Right lobe of liver (tissue), 6 donors: Measurements from ENCODE around the gene CCSER1. TPM values are rescaled to one million over a fixed set of nuclear protein-coding genes. Genes with fewer than 3 reads are reported as not detected.
"Not testable (repeated sequence)": the region's sequence is repeated elsewhere in the genome, so short reads cannot be mapped to it uniquely, and the experiment has no call there.

Source experiments
- ATAC-seq, 4 donors: fragments of 200-7000 bp; cut with Tn5 transposase; one replicate each; pipeline ENCODE4 v1.9.1; 2020; ENCODE audit warnings: mild to moderate bottlenecking in 4 of 4, moderate library complexity in 4 of 4
- DNase-seq, 3 donors: peaks; one replicate each; pipeline ENCODE4 v3.0.0-alpha.2; 2020
- H3K27ac ChIP-seq, 3 donors: fragments of 200-600 bp; one replicate each; pipeline ENCODE4 v1.8.0; 2022
- H3K27me3 ChIP-seq, 2 donors: fragments of 200-600 bp; one replicate each; pipeline ENCODE4 v1.8.0; 2022
- H3K36me3 ChIP-seq, 4 donors: fragments of 200-600 bp; sonication (generic) in 1 of 4; one replicate each; pipeline versions ENCODE4 v1.5.1 to v1.8.0; 2017 to 2022; ENCODE audit warnings: control low read depth in 1 of 4
- H3K4me1 ChIP-seq, 4 donors: fragments of 200-600 bp; sonication (generic) in 1 of 4; one replicate each; pipeline versions ENCODE4 v1.5.1 to v1.8.0; 2017 to 2022; ENCODE audit warnings: control low read depth in 1 of 4
- H3K4me3 ChIP-seq, 3 donors: fragments of 200-600 bp; one replicate each; pipeline ENCODE4 v1.8.0; 2022
- H3K9me3 ChIP-seq, 4 donors: fragments of 200-600 bp; sonication (generic) in 1 of 4; one replicate each; pipeline versions ENCODE4 v1.5.1 to v1.8.0; 2017 to 2022; ENCODE audit warnings: control low read depth in 1 of 4
- CTCF ChIP-seq, 4 donors: fragments of 200-600 bp in 3 of 4; fragments of 450-650 bp in 1 of 4; IDR thresholded peaks; one replicate each; pipeline versions ENCODE4 v1.5.1 to v1.8.0; 2016 to 2022; ENCODE audit warnings: antibody characterized with exemption in 4 of 4, mild to moderate bottlenecking in 2 of 4
- POLR2A ChIP-seq: fragments of 450-650 bp; IDR thresholded peaks from one replicate; pipeline ENCODE4 v1.6.1; 2017; ENCODE audit warnings: antibody characterized with exemption, mild to moderate bottlenecking
- WGBS: methylation state at CpG from one replicate; pipeline ENCODE4 v1.1.6; 2018; ENCODE audit warnings: low coverage, low lambda C conversion rate; ENCODE audit not compliant: insufficient coverage; ENCODE audit errors: missing lambda C conversion rate; 5-methylcytosine and 5-hydroxymethylcytosine counted together
- intact Hi-C, 2 donors: fragments of 100-400 bp; cut with DNase I; formaldehyde crosslinking; loops; one replicate each; pipeline versions ENCODE4 v1.11.2 to v1.14.1; 2022
- total RNA-seq, 6 experiments: library from RNA; depleted of rRNA in 2 of 6; stranded (reverse); fragments of >200 nt in 2 of 6; fragmentation: NEBNext Ultra II Directional in 3 of 6; extraction: Animal tissue kit (Norgen Biotek cat#: 25700) in 3 of 6; gene quantifications; one replicate each; pipeline versions ENCODE4 v1.1.0 to v1.2.4, GENCODE V29; 2016 to 2023
- donor health status: DM: no; HTN: yes; CAD: no.
- donor health status: DM: no; HTN: no; CAD: no.
- donor health status: DM: no; HTN: no; CAD: no.
- donor health status: DM: no; HTN: yes; CAD: no.
- donor health status: DM: no; HTN: yes; CAD: no.

Gene CCSER1
- total RNA-seq, 6 experiments from 2014 or later: 0.15 to 1.00 (median 0.65) TPM

DNA sequence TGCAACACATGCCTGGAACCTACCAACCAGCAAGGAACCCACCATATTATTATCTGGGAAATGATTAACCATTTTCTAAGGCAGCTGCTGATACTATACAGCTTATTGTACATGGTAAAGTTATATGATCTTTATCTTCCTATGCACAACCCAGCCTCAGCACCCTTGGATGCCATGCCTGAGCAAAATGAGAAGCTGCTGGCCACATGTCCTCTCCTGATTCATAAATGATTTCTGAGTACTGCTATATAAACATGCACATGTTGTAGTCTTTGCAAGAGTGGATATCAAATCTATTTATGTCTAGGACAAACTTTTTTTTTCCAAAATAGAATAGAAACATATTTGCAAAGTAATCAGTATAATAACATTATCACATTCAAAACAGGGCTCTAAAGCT is 1043.6 kb downstream of the CCSER1 start:
- no peaks in the 10 kb centered on the region for H3K9me3 ChIP-seq
- no peak for TF ChIP-seq POLR2A
- TF ChIP-seq CTCF (IDR thresholded peaks at IDR 0.05): no peak
- no peaks in the 10 kb centered on the region for H3K36me3 ChIP-seq
- no peaks in the 10 kb centered on the region for H3K4me1 ChIP-seq
- ATAC-seq (no peak), DNase-seq (no peak)
- H3K27me3 ChIP-seq: no peaks in the 10 kb centered on the region
- H3K4me3 ChIP-seq: no peak overlapping the region
- H3K27ac ChIP-seq: no peak overlapping the region
- intact Hi-C loops: no loop called here

DNA sequence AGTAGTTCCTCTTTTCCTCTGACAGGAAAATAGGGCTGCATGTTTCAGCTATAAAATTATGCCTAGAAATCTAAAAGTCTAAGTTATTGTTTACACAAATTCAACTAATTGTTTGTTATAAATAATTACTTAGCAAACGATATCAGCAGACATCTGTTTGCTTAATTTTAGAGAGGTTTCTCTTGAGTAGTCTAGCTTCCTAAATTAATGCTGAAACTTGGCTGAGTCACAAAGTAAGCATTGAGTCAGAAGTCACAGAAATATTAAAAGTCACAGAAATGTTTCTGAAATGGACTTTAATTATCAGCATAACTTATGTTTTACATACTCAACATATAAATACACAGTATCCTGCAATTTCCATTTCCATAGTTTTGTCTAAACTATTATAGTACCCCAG is 1044.0 kb downstream of the CCSER1 start:
- Histone ChIP-seq H3K4me1 (no peaks in the 10 kb centered on the region), H3K4me3 (no peak overlapping the region), H3K36me3 (no peaks in the 10 kb centered on the region), H3K27ac (no peak overlapping the region), H3K27me3 (no peaks in the 10 kb centered on the region), H3K9me3 (no peaks in the 10 kb centered on the region)
- 7% methylated on average over 1 of the region's 1 CpG for WGBS
- ATAC-seq (no peak), DNase-seq (no peak)
- TF ChIP-seq POLR2A: no peak
- no peak for TF ChIP-seq CTCF (IDR thresholded peaks at IDR 0.05)
- intact Hi-C loops: no loop called here

DNA sequence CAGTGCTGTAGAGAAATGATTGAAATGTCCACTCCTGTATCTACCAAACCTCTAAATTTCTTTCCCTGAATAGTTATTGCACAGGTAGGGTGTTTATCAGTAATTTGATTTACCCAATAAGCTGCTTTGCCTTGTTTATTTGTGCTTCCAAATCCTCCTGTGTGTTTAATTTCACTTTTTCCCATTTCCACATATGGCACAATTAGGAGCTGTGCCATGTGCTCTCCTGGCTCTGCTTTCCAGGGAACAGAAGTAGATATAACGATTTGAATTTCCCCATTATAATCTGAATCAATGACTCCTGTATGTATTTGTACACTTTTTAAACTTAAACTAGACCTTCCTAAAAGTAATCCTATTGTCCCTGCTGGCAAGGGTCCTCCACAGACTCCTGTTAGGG is 1057.9 kb downstream of the CCSER1 start:
- ATAC-seq, H3K4me3 ChIP-seq, H3K27me3 ChIP-seq, intact Hi-C loops, H3K36me3 ChIP-seq, DNase-seq, H3K4me1 ChIP-seq, H3K27ac ChIP-seq, H3K9me3 ChIP-seq: not testable (repeated sequence)
- WGBS: 42% methylated on average over 1 of the region's 1 CpG

- Histone ChIP-seq H3K4me1 (no peaks in the 10 kb centered on the region), H3K36me3 (no peaks in the 10 kb centered on the region), H3K4me3 (peak overlapping the region in 2 of 3 donors; percentile 8 to 15), H3K27me3 (no peaks in the 10 kb centered on the region), H3K27ac (no peak overlapping the region), H3K9me3 (no peaks in the 10 kb centered on the region)
- intact Hi-C loops: no loop called here
- TF ChIP-seq CTCF (IDR thresholded peaks at IDR 0.05) (no peak), POLR2A (no peak)
- peak; percentile 25 to 65 (median 50) for ATAC-seq
- 44% methylated on average over 4 of the region's 4 CpGs for WGBS
- DNase-seq: no peak
Measured at GRCh38 chr4:91198951-91199350, 1071.8 kb downstream of the CCSER1 start.

GRCh38 chr4:91207535-91207934 is 1080.3 kb downstream of the CCSER1 start:
- no peaks in the 10 kb centered on the region for H3K36me3 ChIP-seq
- H3K4me1 ChIP-seq: no peaks in the 10 kb centered on the region
- WGBS: 73% methylated on average over 3 of the region's 3 CpGs
- TF ChIP-seq POLR2A (no peak), CTCF (IDR thresholded peaks at IDR 0.05) (no peak)
- H3K27ac ChIP-seq: no peak overlapping the region
- peaks cover 0 to 3% (median 0%) of the 10 kb centered on the region in 4 donors for H3K9me3 ChIP-seq
- H3K27me3 ChIP-seq: peaks cover 0 to 2% of the 10 kb centered on the region in 2 donors
- no peak overlapping the region for H3K4me3 ChIP-seq
- DNase-seq (no peak), ATAC-seq (no peak)
- intact Hi-C loops: no loop called here
